ENCODE measurements around the gene RPS8. TPM values are rescaled to one million over a fixed set of nuclear protein-coding genes. Genes with fewer than 3 reads are reported as not detected.

Gene RPS8
- total RNA-seq, 2 donors from 2014 or later, result 1,019 to 1,075 TPM

DNA sequence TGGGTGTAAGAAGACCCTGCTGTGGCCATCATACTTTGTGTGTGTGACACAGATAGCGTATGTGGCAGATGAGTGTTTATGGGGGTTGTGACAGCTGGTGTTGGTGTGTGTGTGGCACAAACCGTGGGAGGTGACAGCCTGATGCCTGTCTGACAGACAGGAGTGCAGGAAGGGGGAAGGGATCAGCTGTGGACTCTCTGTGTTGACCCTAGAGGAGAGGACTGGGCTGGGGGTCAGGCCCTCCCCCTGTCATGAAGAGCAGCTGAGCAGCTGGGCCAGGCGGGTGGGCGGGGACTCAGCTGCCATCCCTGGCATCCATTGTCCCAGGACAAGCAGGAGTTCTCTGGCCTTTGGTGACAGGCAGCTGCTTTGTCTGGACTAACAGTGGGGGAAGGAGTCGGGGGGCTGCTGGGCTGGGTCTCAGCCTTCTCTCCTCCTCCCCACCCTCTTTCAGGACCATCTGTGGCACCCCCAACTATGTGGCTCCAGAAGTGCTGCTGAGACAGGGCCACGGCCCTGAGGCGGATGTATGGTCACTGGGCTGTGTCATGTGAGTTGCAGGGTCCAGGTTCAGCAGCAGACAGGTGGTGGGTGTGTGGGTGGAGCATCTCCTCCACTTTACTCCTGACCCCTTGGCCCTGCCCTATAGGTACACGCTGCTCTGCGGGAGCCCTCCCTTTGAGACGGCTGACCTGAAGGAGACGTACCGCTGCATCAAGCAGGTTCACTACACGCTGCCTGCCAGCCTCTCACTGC, 27.1 kb downstream of the RPS8 start:
- DNase-seq (ENCODE audit: low spot score), result no peak
- no peaks in the 10 kb centered on the region for H3K27me3 ChIP-seq (replicated peaks; ENCODE audit: insufficient read depth)
- H3K9me3 ChIP-seq, result no peaks in the 10 kb centered on the region
- peak overlapping the region; percentile 97 to 99 for H3K27ac ChIP-seq
- ATAC-seq (ENCODE audit: insufficient number of reproducible peaks, low FRiP score, low read depth), result no peak
- H3K4me1 ChIP-seq (ENCODE audit: control insufficient read depth in 1 of 2, low read depth in 2 of 2), result peaks cover 34 to 64% of the 10 kb centered on the region in 2 donors
- H3K4me3 ChIP-seq, result peak overlapping the region; percentile 94
- H3K36me3 ChIP-seq, result peaks cover 33% of the 10 kb centered on the region
- TF ChIP-seq, protein P1, sequence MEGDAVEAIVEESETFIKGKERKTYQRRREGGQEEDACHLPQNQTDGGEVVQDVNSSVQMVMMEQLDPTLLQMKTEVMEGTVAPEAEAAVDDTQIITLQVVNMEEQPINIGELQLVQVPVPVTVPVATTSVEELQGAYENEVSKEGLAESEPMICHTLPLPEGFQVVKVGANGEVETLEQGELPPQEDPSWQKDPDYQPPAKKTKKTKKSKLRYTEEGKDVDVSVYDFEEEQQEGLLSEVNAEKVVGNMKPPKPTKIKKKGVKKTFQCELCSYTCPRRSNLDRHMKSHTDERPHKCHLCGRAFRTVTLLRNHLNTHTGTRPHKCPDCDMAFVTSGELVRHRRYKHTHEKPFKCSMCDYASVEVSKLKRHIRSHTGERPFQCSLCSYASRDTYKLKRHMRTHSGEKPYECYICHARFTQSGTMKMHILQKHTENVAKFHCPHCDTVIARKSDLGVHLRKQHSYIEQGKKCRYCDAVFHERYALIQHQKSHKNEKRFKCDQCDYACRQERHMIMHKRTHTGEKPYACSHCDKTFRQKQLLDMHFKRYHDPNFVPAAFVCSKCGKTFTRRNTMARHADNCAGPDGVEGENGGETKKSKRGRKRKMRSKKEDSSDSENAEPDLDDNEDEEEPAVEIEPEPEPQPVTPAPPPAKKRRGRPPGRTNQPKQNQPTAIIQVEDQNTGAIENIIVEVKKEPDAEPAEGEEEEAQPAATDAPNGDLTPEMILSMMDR (IDR thresholded peaks at IDR 0.05), result no peak

DNA sequence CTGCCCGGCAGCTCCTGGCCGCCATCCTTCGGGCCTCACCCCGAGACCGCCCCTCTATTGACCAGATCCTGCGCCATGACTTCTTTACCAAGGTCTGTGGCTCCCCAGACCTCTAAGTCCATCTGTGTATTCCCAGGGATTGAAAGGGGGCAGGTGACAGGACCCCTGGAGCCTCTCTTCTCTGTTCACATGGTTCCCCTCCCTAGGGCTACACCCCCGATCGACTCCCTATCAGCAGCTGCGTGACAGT, 27.6 kb downstream of the RPS8 start:
- TF ChIP-seq, protein P1 (IDR thresholded peaks at IDR 0.05), result no peak
- ATAC-seq (ENCODE audit: insufficient number of reproducible peaks, low FRiP score, low read depth) (no peak), DNase-seq (ENCODE audit: low spot score) (no peak)
- peak overlapping the region; percentile 94 for H3K4me3 ChIP-seq
- no peaks in the 10 kb centered on the region for H3K9me3 ChIP-seq
- H3K4me1 ChIP-seq (ENCODE audit: control insufficient read depth in 1 of 2, low read depth in 2 of 2), result peaks cover 36 to 69% of the 10 kb centered on the region in 2 donors
- H3K36me3 ChIP-seq, result peaks cover 33% of the 10 kb centered on the region
- no peaks in the 10 kb centered on the region for H3K27me3 ChIP-seq (replicated peaks; ENCODE audit: insufficient read depth)
- H3K27ac ChIP-seq, result peak overlapping the region; percentile 97 to 99

DNA sequence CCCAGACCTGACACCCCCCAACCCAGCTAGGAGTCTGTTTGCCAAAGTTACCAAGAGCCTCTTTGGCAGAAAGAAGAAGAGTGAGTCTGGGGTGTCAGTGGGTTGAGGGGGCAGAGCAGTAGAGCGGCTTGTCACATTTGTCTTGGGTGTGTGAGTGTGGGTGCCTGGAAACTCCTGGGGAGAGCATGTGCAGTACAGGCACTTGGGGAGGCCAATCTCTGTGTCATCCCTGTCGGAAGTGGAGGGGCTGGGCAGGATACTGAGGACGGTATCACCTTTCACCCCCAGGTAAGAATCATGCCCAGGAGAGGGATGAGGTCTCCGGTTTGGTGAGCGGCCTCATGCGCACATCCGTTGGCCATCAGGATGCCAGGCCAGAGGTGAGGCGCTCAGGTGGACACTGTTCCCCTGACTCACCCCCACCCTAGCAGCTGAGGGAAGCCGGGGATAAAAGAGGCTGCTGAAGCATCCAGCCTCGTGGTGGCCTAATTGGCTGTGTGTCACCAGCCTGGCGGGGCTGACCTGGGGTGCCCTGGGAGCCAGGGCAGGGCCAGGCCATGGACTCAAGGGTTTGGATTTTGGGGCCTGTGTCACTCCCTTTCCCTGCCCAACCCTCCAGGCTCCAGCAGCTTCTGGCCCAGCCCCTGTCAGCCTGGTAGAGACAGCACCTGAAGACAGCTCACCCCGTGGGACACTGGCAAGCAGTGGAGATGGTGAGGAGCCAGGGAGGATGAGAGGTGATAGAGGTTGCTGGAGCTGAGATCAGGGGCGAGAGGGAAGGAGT, 28.2 kb downstream of the RPS8 start:
- Histone ChIP-seq H3K4me3 (peak overlapping the region; percentile 94), H3K9me3 (no peaks in the 10 kb centered on the region), H3K27ac (peak overlapping the region; percentile 97 to 99), H3K4me1 (ENCODE audit: control insufficient read depth in 1 of 2, low read depth in 2 of 2) (peaks cover 40 to 74% of the 10 kb centered on the region in 2 donors), H3K36me3 (peaks cover 33% of the 10 kb centered on the region), H3K27me3 (replicated peaks; ENCODE audit: insufficient read depth) (no peaks in the 10 kb centered on the region)
- DNase-seq (ENCODE audit: low spot score) (no peak), ATAC-seq (ENCODE audit: insufficient number of reproducible peaks, low FRiP score, low read depth) (no peak)
- TF ChIP-seq, protein P1 (IDR thresholded peaks at IDR 0.05), result no peak

DNA sequence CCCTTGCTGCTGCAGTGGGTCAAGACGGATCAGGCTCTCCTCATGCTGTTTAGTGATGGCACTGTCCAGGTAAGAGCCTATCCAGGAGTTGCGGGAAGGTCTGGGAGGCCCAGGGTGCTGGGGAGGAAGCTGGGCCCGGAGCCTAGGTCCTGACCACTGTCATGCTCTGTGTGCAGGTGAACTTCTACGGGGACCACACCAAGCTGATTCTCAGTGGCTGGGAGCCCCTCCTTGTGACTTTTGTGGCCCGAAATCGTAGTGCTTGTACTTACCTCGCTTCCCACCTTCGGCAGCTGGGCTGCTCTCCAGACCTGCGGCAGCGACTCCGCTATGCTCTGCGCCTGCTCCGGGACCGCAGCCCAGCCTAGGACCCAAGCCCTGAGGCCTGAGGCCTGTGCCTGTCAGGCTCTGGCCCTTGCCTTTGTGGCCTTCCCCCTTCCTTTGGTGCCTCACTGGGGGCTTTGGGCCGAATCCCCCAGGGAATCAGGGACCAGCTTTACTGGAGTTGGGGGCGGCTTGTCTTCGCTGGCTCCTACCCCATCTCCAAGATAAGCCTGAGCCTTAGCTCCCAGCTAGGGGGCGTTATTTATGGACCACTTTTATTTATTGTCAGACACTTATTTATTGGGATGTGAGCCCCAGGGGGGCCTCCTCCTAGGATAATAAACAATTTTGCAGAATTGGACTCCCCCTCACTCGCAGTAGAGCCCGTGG, 30.1 kb downstream of the RPS8 start:
- no peak for DNase-seq (ENCODE audit: low spot score)
- no peak for ATAC-seq (ENCODE audit: insufficient number of reproducible peaks, low FRiP score, low read depth)
- H3K4me1 ChIP-seq (ENCODE audit: control insufficient read depth in 1 of 2, low read depth in 2 of 2), result peaks cover 54 to 87% of the 10 kb centered on the region in 2 donors

More for the DNA sequence above, 30.1 kb downstream of the RPS8 start:
- Histone ChIP-seq H3K4me3 (peak overlapping the region; percentile 52), H3K27ac (peak overlapping the region; percentile 99 to 100), H3K27me3 (replicated peaks; ENCODE audit: insufficient read depth) (no peaks in the 10 kb centered on the region), H3K36me3 (peaks cover 33% of the 10 kb centered on the region), H3K9me3 (no peaks in the 10 kb centered on the region)
- TF ChIP-seq, protein P1 (IDR thresholded peaks at IDR 0.05), result no peak
